PFSK-1 (cell line): ENCODE measurements around the gene DSG4.

ENCODE experiments used
- FOXP2 ChIP-seq: optimal IDR thresholded peaks from 2 replicates; pipeline ENCODE3; 2011; ENCODE audit warnings: borderline replicate concordance, control low read depth, inconsistent platforms; ENCODE audit not compliant: insufficient read depth; ENCODE audit errors: extremely low read length, extremely low read depth
- POLR2AphosphoS5 ChIP-seq: IDR thresholded peaks from 2 replicates; pipeline ENCODE4 v1.6.1; 2012; ENCODE audit warnings: low read depth, mild to moderate bottlenecking, control low read depth, low read length, moderate library complexity
- REST ChIP-seq, 2 experiments: IDR thresholded peaks; 2 replicates each; pipeline versions ENCODE4 v1.6.1 to v1.8.0; 2011 to 2012; ENCODE audit warnings: low read depth in 2 of 2, low read length in 2 of 2, control low read depth in 1 of 2, inconsistent platforms in 1 of 2, mild to moderate bottlenecking in 1 of 2, moderate library complexity in 1 of 2; ENCODE audit not compliant: insufficient read depth in 1 of 2
- SIN3A ChIP-seq: IDR thresholded peaks from 2 replicates; pipeline ENCODE4 v1.6.1; 2012; ENCODE audit warnings: mild to moderate bottlenecking, low read length, moderate library complexity, borderline replicate concordance; ENCODE audit not compliant: insufficient read depth
- TAF1 ChIP-seq: IDR thresholded peaks from 2 replicates; pipeline ENCODE4 v1.6.1; 2012; ENCODE audit warnings: low read length, control low read depth, borderline replicate concordance; ENCODE audit not compliant: insufficient read depth

The DSG4 gene

GRCh38 chr18:31444142-31444541 is 67.6 kb downstream of the DSG4 start:
- TF ChIP-seq SIN3A (no peak), FOXP2 (no peak), REST (IDR thresholded peaks at IDR 0.05; ENCODE audit: insufficient read depth in 1 of 2, low read depth in 2 of 2, low read length in 2 of 2) (no peak)

GRCh38 chr18:31445908-31446307 is 69.3 kb downstream of the DSG4 start:
- TF ChIP-seq TAF1, result no peak
- no peak for TF ChIP-seq FOXP2
- no peak for TF ChIP-seq POLR2AphosphoS5
- no peak for TF ChIP-seq REST (IDR thresholded peaks at IDR 0.05; ENCODE audit: insufficient read depth in 1 of 2, low read depth in 2 of 2, low read length in 2 of 2)
- TF ChIP-seq SIN3A, result no peak

- TF ChIP-seq TAF1 (no peak), POLR2AphosphoS5 (no peak), FOXP2 (no peak), SIN3A (no peak), REST (IDR thresholded peaks at IDR 0.05; ENCODE audit: insufficient read depth in 1 of 2, low read depth in 2 of 2, low read length in 2 of 2) (no peak)
These were observed 70.3 kb downstream of the DSG4 start for GRCh38 chr18:31446854-31447253.

- TF ChIP-seq REST (IDR thresholded peaks at IDR 0.05; ENCODE audit: insufficient read depth in 1 of 2, low read depth in 2 of 2, low read length in 2 of 2) (no peak), FOXP2 (no peak), POLR2AphosphoS5 (no peak), TAF1 (no peak), SIN3A (no peak)
These were observed 71.1 kb downstream of the DSG4 start, which contains the start of gene DSG3 for GRCh38 chr18:31447530-31448191. DSG3 (plus strand) TSS chr18:31447741; CDS start chr18:31447878, 137 bp downstream.

GRCh38 chr18:31450409-31450808 is 73.8 kb downstream of the DSG4 start:
- TF ChIP-seq SIN3A (no peak), FOXP2 (no peak), REST (IDR thresholded peaks at IDR 0.05; ENCODE audit: insufficient read depth in 1 of 2, low read depth in 2 of 2, low read length in 2 of 2) (no peak), TAF1 (no peak), POLR2AphosphoS5 (no peak)
